Measurements from ENCODE around the gene COMMD7. TPM values are rescaled to one million over a fixed set of nuclear protein-coding genes. Genes with fewer than 3 reads are reported as not detected.
A peak's percentile ranks its signal among the peaks of the same experiment; 100 is the strongest.
"Not testable (repeated sequence)": the region's sequence is repeated elsewhere in the genome, so short reads cannot be mapped to it uniquely, and the experiment has no call there.

Gene COMMD7
- total and polyA plus RNA-seq, 2 of the 4 experiments (the other 2 are of a cell fraction), result 51.8 to 67.5 TPM

GRCh38 chr20:32731882-32732266 lies 11.4 kb downstream of the COMMD7 start:
- Histone ChIP-seq H4K5ac (ENCODE audit: low read depth, low read length) (no peak overlapping the region), H3K27ac (ENCODE audit: insufficient read depth, low read length) (peak overlapping the region; percentile 34; the same call in 1 of the 2 replicates), H3K27me3 (ENCODE audit: control insufficient read depth, insufficient read depth, low read length) (no peaks in the 10 kb centered on the region), H3K36me3 (ENCODE audit: control insufficient read depth, insufficient read depth, low read length) (peaks cover 2% of the 10 kb centered on the region; the same call in 1 of the 2 replicates), H3K79me1 (ENCODE audit: low read depth in 1 of 2, low read length in 2 of 2) (peaks cover 30 to 72% of the 10 kb centered on the region in 2 experiments), H3K4me3 (ENCODE audit: insufficient read depth, low read depth, low read length) (no peak overlapping the region), H3K56ac (ENCODE audit: extremely low read depth, insufficient read depth, low read length) (no peak overlapping the region), H3K4me2 (ENCODE audit: low read depth, low read length) (peak overlapping the region; percentile 34; the same call in 1 of the 2 replicates), H4K20me1 (ENCODE audit: insufficient read depth, low read length) (peaks cover 3% of the 10 kb centered on the region; the same call in 1 of the 2 replicates), H3K14ac (replicated peaks; ENCODE audit: low read depth, low read length) (peak overlapping the region; percentile 41; the same call in 1 of the 2 replicates), H3K18ac (ENCODE audit: low read depth, low read length) (peak overlapping the region; percentile 29; the same call in 1 of the 2 replicates), H3K9me3 (ENCODE audit: control insufficient read depth, insufficient read depth, low read length) (no peaks in the 10 kb centered on the region), H3K9me1 (ENCODE audit: insufficient read depth, low read length) (peaks cover 3% of the 10 kb centered on the region; the same call in 1 of the 2 replicates), H2BK120ac (ENCODE audit: low read depth, low read length) (peak overlapping the region; percentile 22), H2AK5ac (ENCODE audit: low read depth, low read length) (peak overlapping the region; percentile 7; the same call in 1 of the 2 replicates), H2AK9ac (replicated peaks; ENCODE audit: low read depth, low read length, poor library complexity) (no peak overlapping the region), H2AFZ (replicated peaks; ENCODE audit: low read length, poor library complexity) (no peak overlapping the region), H4K91ac (ENCODE audit: insufficient read depth, low read depth, low read length) (peak overlapping the region; percentile 43; the same call in 1 of the 2 replicates), H4K8ac (ENCODE audit: low read depth in 2 of 2, low read length in 2 of 2) (peak overlapping the region in 1 of 2 experiments; percentile 28; a peak in 1 of 4 replicates), H3K9ac (ENCODE audit: low read depth, low read length) (no peak overlapping the region), H3K4ac (ENCODE audit: low read depth, low read length) (peak overlapping the region; percentile 17), H2BK5ac (ENCODE audit: low read depth, low read length, poor library complexity, severe bottlenecking) (peak overlapping the region; percentile 18), H2BK15ac (ENCODE audit: low read depth, low read length) (no peak overlapping the region), H3K23ac (ENCODE audit: low read depth, low read length) (peak overlapping the region; percentile 1; the same call in 1 of the 2 replicates), H2BK20ac (ENCODE audit: low read depth, low read length) (peak overlapping the region; percentile 63; the same call in 1 of the 2 replicates), H3K4me1 (ENCODE audit: control insufficient read depth, insufficient read depth, low read length) (peaks cover 11% of the 10 kb centered on the region)
- CTCF ChIA-PET, result interaction anchor here (1.0 kb wide), 1 partner anchor 58 kb away, joined by 6 read pairs; the partner anchor contains the start of gene C20orf203
- ATAC-seq (ENCODE audit: low read depth), result peak; percentile 16
- peak; percentile 86 for TF ChIP-seq CEBPB (IDR thresholded peaks at IDR 0.05; ENCODE audit: low read depth, low read length)
- 0 out of 2 replicates have a peak, but pooled peaks have one; percentile 30 for TF ChIP-seq BHLHE40 (IDR thresholded peaks at IDR 0.05; ENCODE audit: low read depth, low read length)
- no peak for TF ChIP-seq SMC3 (IDR thresholded peaks at IDR 0.05; ENCODE audit: low read depth, low read length)
- intact Hi-C loops (cut with micrococcal nuclease), result no loop called here
- no peak for DNase-seq
- POLR2A ChIA-PET (ENCODE audit: unreplicated experiment), result no interaction called here
- BruUV-seq (replicated peaks), result no TSS peak
- in situ Hi-C loops (cut with MboI; ENCODE audit: low sequenced_read_pairs), result no loop called here
- 60% methylated on average over 1 of the region's 4 CpGs; no CpG with 5 or more reads in 1 of the 2 experiments for WGBS, 2 experiments (ENCODE audit: extremely low coverage in 2 of 2, insufficient read length in 1 of 2)
- dilution Hi-C loops (cut with HindIII; ENCODE audit: low sequenced_read_pairs, unreplicated experiment), result no loop called here

- DNase-seq; intact Hi-C loops (cut with micrococcal nuclease); H3K4me2 ChIP-seq (ENCODE audit: low read depth, low read length); H3K27ac ChIP-seq (ENCODE audit: insufficient read depth, low read length); H3K14ac ChIP-seq (replicated peaks; ENCODE audit: low read depth, low read length); H3K4me3 ChIP-seq (ENCODE audit: insufficient read depth, low read depth, low read length); H4K20me1 ChIP-seq (ENCODE audit: insufficient read depth, low read length); H3K56ac ChIP-seq (ENCODE audit: extremely low read depth, insufficient read depth, low read length); BruUV-seq (replicated peaks); H3K4ac ChIP-seq (ENCODE audit: low read depth, low read length); H2BK15ac ChIP-seq (ENCODE audit: low read depth, low read length); H3K9ac ChIP-seq (ENCODE audit: low read depth, low read length); ATAC-seq (ENCODE audit: low read depth); H2AFZ ChIP-seq (replicated peaks; ENCODE audit: low read length, poor library complexity); H4K8ac ChIP-seq (ENCODE audit: low read depth in 2 of 2, low read length in 2 of 2); in situ Hi-C loops (cut with MboI; ENCODE audit: low sequenced_read_pairs); H4K91ac ChIP-seq (ENCODE audit: insufficient read depth, low read depth, low read length); H4K5ac ChIP-seq (ENCODE audit: low read depth, low read length); H2BK20ac ChIP-seq (ENCODE audit: low read depth, low read length); H3K9me1 ChIP-seq (ENCODE audit: insufficient read depth, low read length); dilution Hi-C loops (cut with HindIII; ENCODE audit: low sequenced_read_pairs, unreplicated experiment); H2AK5ac ChIP-seq (ENCODE audit: low read depth, low read length); H3K27me3 ChIP-seq (ENCODE audit: control insufficient read depth, insufficient read depth, low read length); H2AK9ac ChIP-seq (replicated peaks; ENCODE audit: low read depth, low read length, poor library complexity); POLR2A ChIA-PET (ENCODE audit: unreplicated experiment); CTCF ChIA-PET; H3K36me3 ChIP-seq (ENCODE audit: control insufficient read depth, insufficient read depth, low read length); H3K9me3 ChIP-seq (ENCODE audit: control insufficient read depth, insufficient read depth, low read length); H3K23ac ChIP-seq (ENCODE audit: low read depth, low read length); H3K18ac ChIP-seq (ENCODE audit: low read depth, low read length); H2BK5ac ChIP-seq (ENCODE audit: low read depth, low read length, poor library complexity, severe bottlenecking); H2BK120ac ChIP-seq (ENCODE audit: low read depth, low read length): not testable (repeated sequence)
- Histone ChIP-seq H3K79me1 (ENCODE audit: low read depth in 1 of 2, low read length in 2 of 2) (peaks cover 20 to 51% of the 10 kb centered on the region in 2 experiments), H3K4me1 (ENCODE audit: control insufficient read depth, insufficient read depth, low read length) (peaks cover 11% of the 10 kb centered on the region)
- no CpG with 5 or more reads among the region's 5 CpGs for WGBS, 2 experiments (ENCODE audit: extremely low coverage in 2 of 2, insufficient read length in 1 of 2)
These were observed 13.9 kb downstream of the COMMD7 start for GRCh38 chr20:32729334-32729733.

Data from IMR-90 (cell line).